Measurements from ENCODE around the gene DTNB.

GRCh38 chr2:25639696-25640095 is 33.7 kb downstream of the DTNB start:
- no peak for TF ChIP-seq CTCF (IDR thresholded peaks at IDR 0.05)
- TF ChIP-seq POLR2AphosphoS5 (IDR thresholded peaks at IDR 0.05; ENCODE audit: insufficient read depth in 1 of 2, low read depth in 1 of 2), result no peak

All from vagina (tissue), 2 donors.